Calu3 (cell line): ENCODE data around the gene COL5A2. TPM values are rescaled to one million over a fixed set of nuclear protein-coding genes. Genes with fewer than 3 reads are reported as not detected.

ENCODE experiments used
- BruUV-seq: library from RNA; stranded (reverse); fragments of 400-500 nt; replicated peaks from 2 replicates; lab custom pipeline; 2021; lab: Mats Ljungman, UMichigan
- CTCF ChIA-PET: fragments of 300-600 bp; sonication (Branson Sonifier 250); formaldehyde crosslinking; loops from one replicate; lab custom pipeline; 2022; ENCODE audit warnings: antibody characterized with exemption; lab: Charles Lee
- DNase-seq: peaks from one replicate; pipeline ENCODE4 v3.0.0; 2022
- H3K27ac Mint-ChIP-seq: one replicate; pipeline ENCODE4 v1.8.0; 2022; ENCODE audit warnings: mixed read lengths; ENCODE audit not compliant: unreplicated experiment
- H3K27me3 Mint-ChIP-seq: one replicate; pipeline ENCODE4 v1.8.0; 2022; ENCODE audit warnings: mixed read lengths; ENCODE audit not compliant: unreplicated experiment
- H3K36me3 Mint-ChIP-seq: one replicate; pipeline ENCODE4 v1.8.0; 2022; ENCODE audit warnings: mild to moderate bottlenecking, moderate library complexity, mixed read lengths; ENCODE audit not compliant: insufficient read depth, unreplicated experiment
- H3K4me1 Mint-ChIP-seq: one replicate; pipeline ENCODE4 v1.8.0; 2022; ENCODE audit warnings: mild to moderate bottlenecking, low read depth, mixed read lengths; ENCODE audit not compliant: unreplicated experiment
- H3K4me3 Mint-ChIP-seq: one replicate; pipeline ENCODE4 v1.8.0; 2022; ENCODE audit warnings: mild to moderate bottlenecking, low read depth, moderate library complexity, mixed read lengths; ENCODE audit not compliant: unreplicated experiment
- H3K9me3 Mint-ChIP-seq: one replicate; pipeline ENCODE4 v1.8.0; 2022; ENCODE audit warnings: low read depth, mixed read lengths; ENCODE audit not compliant: unreplicated experiment
- intact Hi-C: fragments of 100-400 bp; cut with micrococcal nuclease; formaldehyde crosslinking; loops from one replicate; pipeline ENCODE4 v1.10.0; 2022; ENCODE audit not compliant: unreplicated experiment
- total RNA-seq: library from RNA; stranded (reverse); gene quantifications from 2 replicates; pipeline ENCODE4 v1.2.3, GENCODE V29; 2022
- TF ChIP-seq, protein P1 (sequence below): fragments of 200-600 bp; IDR thresholded peaks from one replicate; pipeline ENCODE4 v1.8.0; 2022; ENCODE audit warnings: antibody characterized with exemption; ENCODE audit not compliant: unreplicated experiment

The COL5A2 gene
- total RNA-seq, 1 experiment from 2014 or later = 1.1 TPM

- CTCF ChIA-PET = no interaction called here
- Mint-ChIP-seq H3K27me3 (no peaks in the 10 kb centered on the region), H3K4me1 (peaks cover 18% of the 10 kb centered on the region), H3K27ac (peak overlapping the region; percentile 50), H3K9me3 (no peaks in the 10 kb centered on the region), H3K36me3 (no peaks in the 10 kb centered on the region), H3K4me3 (no peak overlapping the region)
- no TSS peak for BruUV-seq
- DNase-seq = no peak
- intact Hi-C loops = loop anchor here (2.0 kb wide), 1 partner anchor 79 kb away; no protein-coding TSS in a partner anchor
- TF ChIP-seq, protein P1, sequence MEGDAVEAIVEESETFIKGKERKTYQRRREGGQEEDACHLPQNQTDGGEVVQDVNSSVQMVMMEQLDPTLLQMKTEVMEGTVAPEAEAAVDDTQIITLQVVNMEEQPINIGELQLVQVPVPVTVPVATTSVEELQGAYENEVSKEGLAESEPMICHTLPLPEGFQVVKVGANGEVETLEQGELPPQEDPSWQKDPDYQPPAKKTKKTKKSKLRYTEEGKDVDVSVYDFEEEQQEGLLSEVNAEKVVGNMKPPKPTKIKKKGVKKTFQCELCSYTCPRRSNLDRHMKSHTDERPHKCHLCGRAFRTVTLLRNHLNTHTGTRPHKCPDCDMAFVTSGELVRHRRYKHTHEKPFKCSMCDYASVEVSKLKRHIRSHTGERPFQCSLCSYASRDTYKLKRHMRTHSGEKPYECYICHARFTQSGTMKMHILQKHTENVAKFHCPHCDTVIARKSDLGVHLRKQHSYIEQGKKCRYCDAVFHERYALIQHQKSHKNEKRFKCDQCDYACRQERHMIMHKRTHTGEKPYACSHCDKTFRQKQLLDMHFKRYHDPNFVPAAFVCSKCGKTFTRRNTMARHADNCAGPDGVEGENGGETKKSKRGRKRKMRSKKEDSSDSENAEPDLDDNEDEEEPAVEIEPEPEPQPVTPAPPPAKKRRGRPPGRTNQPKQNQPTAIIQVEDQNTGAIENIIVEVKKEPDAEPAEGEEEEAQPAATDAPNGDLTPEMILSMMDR = no peak
Observed at GRCh38 chr2:189221811-189222467, 42.4 kb upstream of the COL5A2 start.

DNA sequence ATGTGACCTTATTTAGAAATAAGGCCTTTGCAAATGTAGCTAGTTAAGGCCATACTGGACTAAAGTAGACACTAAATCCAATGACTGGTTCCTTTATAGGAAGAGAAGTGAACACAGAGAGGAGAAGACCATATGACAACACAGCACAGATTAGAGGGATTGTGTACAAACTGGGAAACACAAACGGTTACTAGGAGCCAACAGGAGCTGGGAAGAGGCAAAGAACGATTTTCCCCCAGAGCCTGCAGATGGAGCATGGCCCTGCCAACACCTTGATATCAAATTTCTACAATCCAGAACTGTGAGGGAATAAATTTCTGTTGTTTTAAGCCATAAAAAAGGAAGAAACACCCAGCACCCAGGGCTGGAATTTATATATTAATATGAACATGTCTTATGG, 38.7 kb upstream of the COL5A2 start:
- Mint-ChIP-seq H3K9me3 (no peaks in the 10 kb centered on the region), H3K27ac (no peak overlapping the region), H3K27me3 (no peaks in the 10 kb centered on the region), H3K4me3 (no peak overlapping the region), H3K4me1 (peaks cover 15% of the 10 kb centered on the region), H3K36me3 (no peaks in the 10 kb centered on the region)
- no peak for DNase-seq
- TF ChIP-seq, protein P1 = no peak
- BruUV-seq = no TSS peak
- CTCF ChIA-PET = no interaction called here
- intact Hi-C loops = no loop called here

DNA sequence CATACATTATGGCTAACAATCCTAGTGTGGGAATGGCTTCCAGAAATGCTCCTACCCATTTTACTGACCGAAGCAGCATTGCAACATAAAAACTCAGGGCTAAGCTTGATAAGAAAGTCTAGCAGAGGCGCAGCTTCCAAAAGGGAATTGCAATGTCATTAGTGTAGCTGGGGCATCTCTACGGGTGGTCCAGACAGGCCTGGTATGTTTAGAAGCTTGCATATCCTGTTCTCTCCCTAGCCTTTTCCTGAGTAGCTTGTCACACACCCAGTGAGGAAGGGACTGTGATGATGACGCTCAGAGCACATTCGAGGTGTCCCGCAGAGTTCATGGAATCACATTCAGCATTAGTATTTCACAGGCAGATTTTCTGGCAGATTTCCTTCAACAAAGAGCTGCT, 38.0 kb upstream of the COL5A2 start:
- CTCF ChIA-PET = no interaction called here
- H3K27ac Mint-ChIP-seq = no peak overlapping the region
- H3K36me3 Mint-ChIP-seq = no peaks in the 10 kb centered on the region
- H3K9me3 Mint-ChIP-seq = no peaks in the 10 kb centered on the region
- DNase-seq = no peak
- TF ChIP-seq, protein P1 = no peak
- no TSS peak for BruUV-seq
- no peaks in the 10 kb centered on the region for H3K27me3 Mint-ChIP-seq
- intact Hi-C loops = no loop called here
- H3K4me1 Mint-ChIP-seq = peaks cover 8% of the 10 kb centered on the region
- no peak overlapping the region for H3K4me3 Mint-ChIP-seq

DNA sequence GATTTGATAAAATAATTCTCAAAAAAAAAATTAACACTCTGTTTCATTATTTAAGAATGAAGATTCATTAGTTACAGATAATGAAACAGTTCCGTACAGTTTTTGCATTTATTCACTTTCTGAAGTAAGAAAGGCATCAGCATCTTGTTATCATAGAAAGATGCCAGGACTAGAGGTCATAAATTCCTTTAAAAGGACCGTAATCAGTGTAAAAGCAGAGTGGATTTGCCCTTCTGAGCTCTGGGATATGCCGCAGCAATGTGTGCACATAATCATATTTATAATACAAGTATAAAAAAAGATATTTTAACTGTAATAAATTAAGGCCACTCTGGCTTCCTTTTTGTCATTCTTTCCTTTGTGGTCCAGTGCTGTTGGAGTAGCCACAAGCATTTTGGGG, 37.5 kb upstream of the COL5A2 start:
- no peak for DNase-seq
- Mint-ChIP-seq H3K4me1 (peaks cover 3% of the 10 kb centered on the region), H3K36me3 (no peaks in the 10 kb centered on the region), H3K27me3 (no peaks in the 10 kb centered on the region), H3K27ac (no peak overlapping the region), H3K4me3 (no peak overlapping the region), H3K9me3 (no peaks in the 10 kb centered on the region)
- intact Hi-C loops = no loop called here
- CTCF ChIA-PET = no interaction called here
- TF ChIP-seq, protein P1 = no peak
- no TSS peak for BruUV-seq
